Aorta (tissue), 5 donors: Measurements from ENCODE around the gene CRK. TPM values are rescaled to one million over a fixed set of nuclear protein-coding genes. Genes with fewer than 3 reads are reported as not detected.

Experiments used
- ATAC-seq: fragments of 200-7000 bp; cut with Tn5 transposase; one replicate; pipeline ENCODE4 v1.9.1; 2022; ENCODE audit warnings: moderate library complexity; ENCODE audit not compliant: low FRiP score
- DNase-seq, 2 donors: peaks; one replicate each; pipeline ENCODE4 v3.0.0-alpha.2; 2020
- H3K27ac ChIP-seq, 2 donors: one replicate each; pipeline ENCODE4 v1.5.1; 2013; ENCODE audit warnings: low read length in 2 of 2, mild to moderate bottlenecking in 2 of 2, moderate library complexity in 2 of 2, control low read depth in 1 of 2, inconsistent platforms in 1 of 2, low read depth in 1 of 2
- H3K27me3 ChIP-seq, 2 donors: one replicate each; pipeline ENCODE4 v1.6.1; 2013; ENCODE audit warnings: control low read depth in 1 of 2, low read length in 1 of 2, mild to moderate bottlenecking in 1 of 2, moderate library complexity in 1 of 2; ENCODE audit not compliant: insufficient read depth in 2 of 2, control insufficient read depth in 1 of 2
- H3K36me3 ChIP-seq, 2 donors: one replicate each; pipeline ENCODE4 v1.6.1; 2013; ENCODE audit warnings: control low read depth in 1 of 2, low read length in 1 of 2, mild to moderate bottlenecking in 1 of 2; ENCODE audit not compliant: insufficient read depth in 2 of 2, control insufficient read depth in 1 of 2
- H3K4me1 ChIP-seq, 2 donors: one replicate each; pipeline ENCODE4 v1.6.1; 2013; ENCODE audit warnings: low read length in 2 of 2, control low read depth in 1 of 2, mild to moderate bottlenecking in 1 of 2, moderate library complexity in 1 of 2; ENCODE audit not compliant: insufficient read depth in 2 of 2, control insufficient read depth in 1 of 2
- H3K4me3 ChIP-seq, 2 donors: one replicate each; pipeline ENCODE4 v1.5.1; 2013; ENCODE audit warnings: low read length in 2 of 2, control low read depth in 1 of 2, mild to moderate bottlenecking in 1 of 2
- H3K9me3 ChIP-seq: one replicate; pipeline ENCODE4 v1.6.1; 2013; ENCODE audit warnings: mild to moderate bottlenecking, low read length; ENCODE audit not compliant: control insufficient read depth
- WGBS, 2 donors: extraction: QIAGEN DNeasy Blood & Tissue Kit; methylation state at CpG; one replicate each; pipeline ENCODE4 v1.1.7; 2013; 5-methylcytosine and 5-hydroxymethylcytosine counted together
- intact Hi-C, 2 donors: fragments of 100-400 bp; cut with DNase I; formaldehyde crosslinking; loops; one replicate each; pipeline versions ENCODE4 v1.14.2 to v1.15.0; 2022
- polyA plus RNA-seq, 2 donors: library from polyadenylated mRNA; stranded (reverse); fragments of 200-250 nt; gene quantifications; one replicate each; pipeline ENCODE4 v1.2.3, GENCODE V29; 2013
- total RNA-seq, 2 donors: library from RNA; stranded (reverse); fragmentation: NEBNext Ultra II Directional; extraction: Animal tissue kit (Norgen Biotek cat#: 25700); gene quantifications; one replicate each; pipeline ENCODE4 v1.2.1, GENCODE V29; 2021
- donor health status: healthy with polysubstance abuse.
- donor health status: Bipolar disorder and iron deficiency.
- donor health status: DM: no; HTN: no; CAD: no.
- donor health status: DM: no; HTN: no; CAD: no.
- donor health status: DM: yes; HTN: yes; CAD: no.

Gene CRK
- total and polyA plus RNA-seq, 4 donors, result 33.5 to 63.8 (median 48.1) TPM

GRCh38 chr17:1414001-1414574, 41.9 kb downstream of the CRK start:
- peak in 1 of 2 donors; percentile 57 for DNase-seq
- intact Hi-C loops, result no loop called here
- ATAC-seq, result no peak
- H3K4me1 ChIP-seq, result no peaks in the 10 kb centered on the region
- no peaks in the 10 kb centered on the region for H3K36me3 ChIP-seq
- no peaks in the 10 kb centered on the region for H3K27me3 ChIP-seq
- 86% methylated on average over 9 of the region's 9 CpGs for WGBS, 2 donors
- no peak overlapping the region for H3K4me3 ChIP-seq
- no peaks in the 10 kb centered on the region for H3K9me3 ChIP-seq
- H3K27ac ChIP-seq, result no peak overlapping the region

GRCh38 chr17:1413281-1413791, 42.7 kb downstream of the CRK start:
- H3K4me3 ChIP-seq, result no peak overlapping the region
- DNase-seq (peak; percentile 88 to 89), ATAC-seq (peak; percentile 86)
- no peak overlapping the region for H3K27ac ChIP-seq
- H3K9me3 ChIP-seq, result no peaks in the 10 kb centered on the region
- H3K4me1 ChIP-seq, result no peaks in the 10 kb centered on the region
- H3K27me3 ChIP-seq, result no peaks in the 10 kb centered on the region
- WGBS, 2 donors, result 32 to 38% methylated on average over 6 of the region's 6 CpGs
- intact Hi-C loops, result no loop called here
- H3K36me3 ChIP-seq, result no peaks in the 10 kb centered on the region

- 69 to 70% methylated on average over 27 of the region's 27 CpGs for WGBS, 2 donors
- no peaks in the 10 kb centered on the region for H3K4me1 ChIP-seq
- intact Hi-C loops, result no loop called here
- H3K36me3 ChIP-seq, result no peaks in the 10 kb centered on the region
- no peaks in the 10 kb centered on the region for H3K9me3 ChIP-seq
- no peak overlapping the region for H3K27ac ChIP-seq
- DNase-seq (peak; percentile 52 to 65), ATAC-seq (no peak)
- no peak overlapping the region for H3K4me3 ChIP-seq
- H3K27me3 ChIP-seq, result no peaks in the 10 kb centered on the region
Observed at GRCh38 chr17:1412185-1413110, 43.6 kb downstream of the CRK start.

GRCh38 chr17:1402262-1402586, 53.8 kb downstream of the CRK start:
- no peak overlapping the region for H3K4me3 ChIP-seq
- H3K36me3 ChIP-seq, result no peaks in the 10 kb centered on the region
- 92 to 95% methylated on average over 4 of the region's 4 CpGs for WGBS, 2 donors
- no peaks in the 10 kb centered on the region for H3K27me3 ChIP-seq
- ATAC-seq (no peak), DNase-seq (no peak)
- no peaks in the 10 kb centered on the region for H3K9me3 ChIP-seq
- intact Hi-C loops, result loop anchor here in 1 of 2 donors (10.0 kb wide), 1 partner anchor 53 kb away; the partner anchor contains the start of gene CRK
- peaks cover 0 to 6% of the 10 kb centered on the region in 2 donors for H3K4me1 ChIP-seq
- H3K27ac ChIP-seq, result no peak overlapping the region

- Histone ChIP-seq H3K4me3 (peak within 1 kb of the TSS; percentile 78 to 87), H3K27me3 (no peaks in the 10 kb centered on the region), H3K27ac (peak within 1 kb of the TSS; percentile 32 to 81), H3K36me3 (no peaks in the 10 kb centered on the region), H3K4me1 (peaks cover 0 to 6% of the 10 kb centered on the region in 2 donors), H3K9me3 (no peaks in the 10 kb centered on the region)
- peak; percentile 98 to 99 for DNase-seq
- ATAC-seq, result peak; percentile 98
- 1% methylated on average over 74 to 82 of the region's 82 CpGs for WGBS, 2 donors
- intact Hi-C loops, result loop anchor here in 1 of 2 donors (10.0 kb wide), 2 partner anchors 55 to 115 kb away; partner anchors contain the start of genes CRK and INPP5K
Observed at GRCh38 chr17:1399679-1400512, 56.1 kb downstream of the CRK start, which contains the start of gene YWHAE. Gene YWHAE, minus strand, starts transcription at chr17:1400222. Its CDS starts 112 bp downstream, at chr17:1400110.

- Histone ChIP-seq H3K36me3 (no peaks in the 10 kb centered on the region), H3K27ac (peak overlapping the region; percentile 32 to 55), H3K4me1 (peaks cover 0 to 6% of the 10 kb centered on the region in 2 donors), H3K9me3 (no peaks in the 10 kb centered on the region), H3K4me3 (peak overlapping the region; percentile 78 to 87), H3K27me3 (no peaks in the 10 kb centered on the region)
- peak; percentile 65 for ATAC-seq
- intact Hi-C loops, result loop anchor here in 1 of 2 donors (10.0 kb wide), 1 partner anchor 116 kb away; the partner anchor contains the start of gene INPP5K
- WGBS, 2 donors, result 1% methylated on average over 41 of the region's 41 CpGs
- peak; percentile 70 to 89 for DNase-seq
Observed at GRCh38 chr17:1398931-1399678, 56.9 kb downstream of the CRK start.

GRCh38 chr17:1398028-1398427, 58.0 kb downstream of the CRK start:
- Histone ChIP-seq H3K4me1 (peaks cover 2 to 6% of the 10 kb centered on the region in 2 donors), H3K27me3 (no peaks in the 10 kb centered on the region), H3K9me3 (no peaks in the 10 kb centered on the region), H3K27ac (no peak overlapping the region), H3K4me3 (peak overlapping the region; percentile 78 to 87), H3K36me3 (no peaks in the 10 kb centered on the region)
- DNase-seq (no peak), ATAC-seq (no peak)
- 14 to 16% methylated on average over 2 of the region's 2 CpGs for WGBS, 2 donors
- intact Hi-C loops, result loop anchor here in 1 of 2 donors (10.0 kb wide), 1 partner anchor 117 kb away; the partner anchor contains the start of gene INPP5K
